Esophagus squamous epithelium (tissue), 5 donors: ENCODE results near the gene FAS. TPM values are rescaled to one million over a fixed set of nuclear protein-coding genes. Genes with fewer than 3 reads are reported as not detected.
A peak's percentile ranks its signal among the peaks of the same experiment; 100 is the strongest.

Experiments used
- DNase-seq: peaks from one replicate; lab custom pipeline; 2025; lab: John Stamatoyannopoulos, UW
- H3K27ac ChIP-seq, 4 donors: fragments of 200-600 bp; sonication (generic); one replicate each; pipeline ENCODE4 v1.5.1; 2016 to 2019; ENCODE audit warnings: mild to moderate bottlenecking in 1 of 4
- H3K27me3 ChIP-seq, 4 donors: fragments of 200-600 bp; sonication (generic); 1 replicate in 3 of 4; 2 replicates in 1 of 4; pipeline versions ENCODE4 v1.5.1 to v1.6.0; 2017 to 2021; ENCODE audit warnings: antibody characterized with exemption in 1 of 4
- H3K36me3 ChIP-seq, 3 donors: fragments of 200-600 bp; sonication (generic); one replicate each; pipeline ENCODE4 v1.5.1; 2016 to 2019
- H3K4me1 ChIP-seq, 3 donors: fragments of 200-600 bp; sonication (generic); one replicate each; pipeline ENCODE4 v1.5.1; 2017 to 2019
- H3K4me3 ChIP-seq, 4 donors: fragments of 200-600 bp; sonication (generic); 1 replicate in 3 of 4; 2 replicates in 1 of 4; pipeline ENCODE4 v1.5.1; 2016 to 2019; ENCODE audit warnings: mild to moderate bottlenecking in 2 of 4, moderate library complexity in 1 of 4
- H3K9me3 ChIP-seq, 3 donors: fragments of 200-600 bp; sonication (generic); one replicate each; pipeline ENCODE4 v1.5.1; 2016 to 2019
- CTCF ChIP-seq, 6 experiments: fragments of 450-650 bp in 4 of 6; fragments of 200-600 bp in 2 of 6; sonication (generic) in 2 of 6; IDR thresholded peaks; one replicate each; pipeline ENCODE4 v1.5.1; 2016 to 2019; ENCODE audit warnings: antibody characterized with exemption in 6 of 6, mild to moderate bottlenecking in 4 of 6, moderate library complexity in 4 of 6
- POLR2A ChIP-seq, 4 donors: fragments of 450-650 bp; IDR thresholded peaks; one replicate each; pipeline ENCODE4 v1.6.1; 2017; ENCODE audit warnings: antibody characterized with exemption in 4 of 4, mild to moderate bottlenecking in 4 of 4, moderate library complexity in 3 of 4
- WGBS, 2 donors: methylation state at CpG; one replicate each; pipeline ENCODE4 v1.1.5; 2018; 5-methylcytosine and 5-hydroxymethylcytosine counted together
- intact Hi-C: fragments of 100-400 bp; cut with DNase I; formaldehyde crosslinking; loops from one replicate; pipeline ENCODE4 v1.15.0; 2022
- total RNA-seq, 4 donors: library from RNA; depleted of rRNA; stranded (reverse); fragments of >200 nt; gene quantifications; one replicate each; pipeline ENCODE4 v1.1.0, GENCODE V29; 2016
- donor health status: DM: yes; HTN: yes; CAD: no.

Gene FAS
- total RNA-seq, 4 donors from 2014 or later = 14.9 to 33.6 (median 19.4) TPM

- 82 to 86% methylated on average over 2 of the region's 2 CpGs for WGBS, 2 donors
- no peak for TF ChIP-seq POLR2A (IDR thresholded peaks at IDR 0.05)
- no peak for TF ChIP-seq CTCF (IDR thresholded peaks at IDR 0.05)
- H3K4me1 ChIP-seq = peaks cover 1 to 22% (median 5%) of the 10 kb centered on the region in 3 donors
- no peaks in the 10 kb centered on the region for H3K36me3 ChIP-seq
- no peaks in the 10 kb centered on the region for H3K9me3 ChIP-seq
- H3K4me3 ChIP-seq = no peak overlapping the region
- no peaks in the 10 kb centered on the region for H3K27me3 ChIP-seq
- H3K27ac ChIP-seq = no peak overlapping the region
- intact Hi-C loops = no loop called here
- DNase-seq = no peak
These were observed 56.8 kb downstream of the FAS start for GRCh38 chr10:89047397-89047796.

- DNase-seq = no peak
- no peak for TF ChIP-seq POLR2A (IDR thresholded peaks at IDR 0.05)
- TF ChIP-seq CTCF (IDR thresholded peaks at IDR 0.05) = no peak
- Histone ChIP-seq H3K9me3 (no peaks in the 10 kb centered on the region), H3K27me3 (no peaks in the 10 kb centered on the region), H3K4me3 (no peak overlapping the region), H3K27ac (no peak overlapping the region), H3K4me1 (peaks cover 0 to 16% (median 2%) of the 10 kb centered on the region in 3 donors), H3K36me3 (no peaks in the 10 kb centered on the region)
- intact Hi-C loops = no loop called here
These were observed 61.0 kb downstream of the FAS start for GRCh38 chr10:89051593-89051992.

GRCh38 chr10:89053555-89053954 lies 63.0 kb downstream of the FAS start:
- no peak overlapping the region for H3K27ac ChIP-seq
- WGBS, 2 donors = 61 to 75% methylated on average over 3 to 5 of the region's 5 CpGs
- no peaks in the 10 kb centered on the region for H3K9me3 ChIP-seq
- no peaks in the 10 kb centered on the region for H3K27me3 ChIP-seq
- H3K4me3 ChIP-seq = no peak overlapping the region
- DNase-seq = no peak
- intact Hi-C loops = no loop called here
- peaks cover 0 to 4% (median 2%) of the 10 kb centered on the region in 3 donors for H3K4me1 ChIP-seq
- TF ChIP-seq CTCF (IDR thresholded peaks at IDR 0.05) = no peak
- no peak for TF ChIP-seq POLR2A (IDR thresholded peaks at IDR 0.05)
- no peaks in the 10 kb centered on the region for H3K36me3 ChIP-seq

GRCh38 chr10:89055159-89055558 lies 64.6 kb downstream of the FAS start:
- Histone ChIP-seq H3K27me3 (no peaks in the 10 kb centered on the region), H3K9me3 (no peaks in the 10 kb centered on the region), H3K27ac (no peak overlapping the region), H3K4me3 (no peak overlapping the region), H3K36me3 (no peaks in the 10 kb centered on the region), H3K4me1 (peaks cover 0 to 4% (median 2%) of the 10 kb centered on the region in 3 donors)
- intact Hi-C loops = no loop called here
- no peak for DNase-seq
- WGBS, 2 donors = 77 to 78% methylated on average over 5 of the region's 5 CpGs
- TF ChIP-seq POLR2A (IDR thresholded peaks at IDR 0.05) (no peak), CTCF (IDR thresholded peaks at IDR 0.05) (no peak)

- intact Hi-C loops = no loop called here
- DNase-seq = no peak
- WGBS, 2 donors = 18 to 19% methylated on average over 1 of the region's 1 CpG
- Histone ChIP-seq H3K27ac (peak overlapping the region in 2 of 4 donors; percentile 20 to 64), H3K36me3 (no peaks in the 10 kb centered on the region), H3K4me3 (no peak overlapping the region), H3K4me1 (peaks cover 3 to 22% (median 7%) of the 10 kb centered on the region in 3 donors), H3K9me3 (no peaks in the 10 kb centered on the region), H3K27me3 (no peaks in the 10 kb centered on the region)
- TF ChIP-seq POLR2A (IDR thresholded peaks at IDR 0.05) (no peak), CTCF (IDR thresholded peaks at IDR 0.05) (no peak)
These were observed 72.3 kb downstream of the FAS start for GRCh38 chr10:89062861-89063260.
